Esophagus muscularis mucosa (tissue), 4 donors: ENCODE measurements around the gene SLITRK1. TPM values are rescaled to one million over a fixed set of nuclear protein-coding genes. Genes with fewer than 3 reads are reported as not detected.
A peak's percentile ranks its signal among the peaks of the same experiment; 100 is the strongest.

Experiments
- DNase-seq: peaks from one replicate; pipeline ENCODE4 v3.0.0-alpha.2; 2017; ENCODE audit errors: extremely low spot score
- H3K27ac ChIP-seq, 4 donors: fragments of 200-600 bp; sonication (generic); replicated peaks in 1 of 4; 1 replicate in 3 of 4; 2 replicates in 1 of 4; pipeline ENCODE4 v1.5.1; 2016 to 2019; ENCODE audit warnings: mild to moderate bottlenecking in 1 of 4
- H3K27me3 ChIP-seq, 4 donors: fragments of 200-600 bp; sonication (generic); one replicate each; pipeline versions ENCODE4 v1.5.1 to v1.6.0; 2016 to 2019
- H3K36me3 ChIP-seq, 4 donors: fragments of 200-600 bp; sonication (generic); one replicate each; pipeline ENCODE4 v1.5.1; 2016 to 2019
- H3K4me1 ChIP-seq, 4 donors: fragments of 200-600 bp; sonication (generic); one replicate each; pipeline ENCODE4 v1.5.1; 2016 to 2019
- H3K4me3 ChIP-seq, 4 donors: fragments of 200-600 bp; sonication (generic); 1 replicate in 2 of 4; 2 replicates in 2 of 4; pipeline ENCODE4 v1.5.1; 2016 to 2019; ENCODE audit warnings: mild to moderate bottlenecking in 4 of 4, moderate library complexity in 1 of 4
- H3K9me3 ChIP-seq, 4 donors: fragments of 200-600 bp; sonication (generic); 1 replicate in 3 of 4; 2 replicates in 1 of 4; pipeline ENCODE4 v1.5.1; 2016 to 2019
- CTCF ChIP-seq, 3 experiments: fragments of 200-600 bp in 2 of 3; fragments of 450-650 bp in 1 of 3; sonication (generic) in 2 of 3; IDR thresholded peaks; one replicate each; pipeline ENCODE4 v1.5.1; 2017 to 2019; ENCODE audit warnings: antibody characterized with exemption in 3 of 3, mild to moderate bottlenecking in 2 of 3, moderate library complexity in 1 of 3
- EP300 ChIP-seq: sonication (generic); formaldehyde crosslinking; IDR thresholded peaks from one replicate; pipeline ENCODE4 v1.6.1; 2017; ENCODE audit warnings: antibody characterized with exemption
- POLR2A ChIP-seq: fragments of 450-650 bp; IDR thresholded peaks from one replicate; pipeline ENCODE4 v1.6.1; 2017; ENCODE audit warnings: antibody characterized with exemption, moderate library complexity, mild to moderate bottlenecking, low read depth
- POLR2AphosphoS5 ChIP-seq, 2 donors: sonication (generic); formaldehyde crosslinking; IDR thresholded peaks; one replicate each; pipeline ENCODE4 v1.6.1; 2017; ENCODE audit warnings: antibody characterized with exemption in 2 of 2
- WGBS: methylation state at CpG from one replicate; pipeline ENCODE4 v1.1.5; 2018; 5-methylcytosine and 5-hydroxymethylcytosine counted together
- intact Hi-C: fragments of 100-400 bp; cut with DNase I; formaldehyde crosslinking; loops from one replicate; pipeline ENCODE4 v1.15.1; 2023
- total RNA-seq, 4 donors: library from RNA; depleted of rRNA; stranded (reverse); fragments of >200 nt; gene quantifications; one replicate each; pipeline versions ENCODE4 v1.1.0 to v1.2.1, GENCODE V29; 2016

SLITRK1 gene
- total RNA-seq, 4 donors from 2014 or later, result not detected

- intact Hi-C loops, result no loop called here
- DNase-seq, result no peak
- TF ChIP-seq POLR2AphosphoS5 (IDR thresholded peaks at IDR 0.05), result no peak
- Histone ChIP-seq H3K27ac (no peak overlapping the region), H3K36me3 (no peaks in the 10 kb centered on the region), H3K4me1 (no peaks in the 10 kb centered on the region), H3K9me3 (no peaks in the 10 kb centered on the region), H3K27me3 (no peaks in the 10 kb centered on the region), H3K4me3 (no peak overlapping the region)
- WGBS, result 83% methylated on average over 3 of the region's 3 CpGs
Observed at GRCh38 chr13:83890358-83890757, 8.1 kb upstream of the SLITRK1 start.

GRCh38 chr13:83884141-83884540, 1.9 kb upstream of the SLITRK1 start:
- H3K36me3 ChIP-seq, result no peaks in the 10 kb centered on the region
- no peak overlapping the region for H3K4me3 ChIP-seq
- intact Hi-C loops, result no loop called here
- H3K4me1 ChIP-seq, result peaks cover 0 to 32% (median 26%) of the 10 kb centered on the region in 4 donors
- DNase-seq, result no peak
- no peak overlapping the region for H3K27ac ChIP-seq
- H3K9me3 ChIP-seq, result no peaks in the 10 kb centered on the region
- H3K27me3 ChIP-seq, result peaks cover 0 to 51% (median 23%) of the 10 kb centered on the region in 4 donors
- TF ChIP-seq CTCF (IDR thresholded peaks at IDR 0.05) (no peak), POLR2A (no peak), POLR2AphosphoS5 (IDR thresholded peaks at IDR 0.05) (no peak), EP300 (no peak)

GRCh38 chr13:83883061-83883523, 818 bp upstream of the SLITRK1 start:
- no peak for TF ChIP-seq EP300
- WGBS, result 8% methylated on average over 14 of the region's 14 CpGs
- H3K27me3 ChIP-seq, result peaks cover 0 to 62% (median 26%) of the 10 kb centered on the region in 4 donors
- intact Hi-C loops, result no loop called here
- no peak overlapping the region for H3K4me3 ChIP-seq
- H3K27ac ChIP-seq, result no peak overlapping the region
- no peak for DNase-seq
- H3K36me3 ChIP-seq, result no peaks in the 10 kb centered on the region
- no peaks in the 10 kb centered on the region for H3K9me3 ChIP-seq
- peaks cover 0 to 37% (median 30%) of the 10 kb centered on the region in 4 donors for H3K4me1 ChIP-seq

GRCh38 chr13:83882606-83882959, 309 bp upstream of the SLITRK1 start:
- no peak overlapping the region for H3K4me3 ChIP-seq
- 15% methylated on average over 9 of the region's 9 CpGs for WGBS
- no peak overlapping the region for H3K27ac ChIP-seq
- DNase-seq, result no peak
- intact Hi-C loops, result no loop called here
- H3K4me1 ChIP-seq, result peaks cover 0 to 37% (median 30%) of the 10 kb centered on the region in 4 donors
- TF ChIP-seq CTCF (IDR thresholded peaks at IDR 0.05) (no peak), POLR2A (no peak), POLR2AphosphoS5 (IDR thresholded peaks at IDR 0.05) (no peak), EP300 (no peak)
- H3K27me3 ChIP-seq, result peaks cover 0 to 67% (median 26%) of the 10 kb centered on the region in 4 donors
- no peaks in the 10 kb centered on the region for H3K9me3 ChIP-seq
- H3K36me3 ChIP-seq, result no peaks in the 10 kb centered on the region

- peaks cover 0 to 69% (median 26%) of the 10 kb centered on the region in 4 donors for H3K27me3 ChIP-seq
Observed at GRCh38 chr13:83881140-83881684, 1.1 kb downstream of the SLITRK1 start.

More at GRCh38 chr13:83881140-83881684, 1.1 kb downstream of the SLITRK1 start:
- 3% methylated on average over 19 of the region's 19 CpGs for WGBS
- H3K27ac ChIP-seq, result no peak overlapping the region
- H3K9me3 ChIP-seq, result no peaks in the 10 kb centered on the region
- TF ChIP-seq EP300 (no peak), POLR2AphosphoS5 (IDR thresholded peaks at IDR 0.05) (no peak), CTCF (IDR thresholded peaks at IDR 0.05) (no peak), POLR2A (no peak)
- intact Hi-C loops, result no loop called here
- H3K4me1 ChIP-seq, result peaks cover 0 to 37% (median 30%) of the 10 kb centered on the region in 4 donors
- peak overlapping the region in 1 of 4 donors; percentile 25 for H3K4me3 ChIP-seq
- no peaks in the 10 kb centered on the region for H3K36me3 ChIP-seq
- no peak for DNase-seq
